ENCODE measurements around the gene NUP93. TPM values are rescaled to one million over a fixed set of nuclear protein-coding genes. Genes with fewer than 3 reads are reported as not detected.

Gene NUP93
- total RNA-seq, 1 donor from 2014 or later, result 49.4 TPM

GRCh38 chr16:56690420-56691122 lies 39.4 kb upstream of the NUP93 start:
- no peak for ATAC-seq
- no peak for TF ChIP-seq CTCF (IDR thresholded peaks at IDR 0.05)
- H3K27ac ChIP-seq, result no peak overlapping the region

GRCh38 chr16:56691885-56692284 lies 38.0 kb upstream of the NUP93 start:
- Histone ChIP-seq H3K4me1 (no peaks in the 10 kb centered on the region), H3K9me3 (no peaks in the 10 kb centered on the region), H3K27me3 (ENCODE audit: low read depth) (no peaks in the 10 kb centered on the region), H3K4me3 (no peak overlapping the region), H3K27ac (no peak overlapping the region), H3K36me3 (no peaks in the 10 kb centered on the region)
- intact Hi-C loops (cut with DNase I), result no loop called here
- ATAC-seq (peak; percentile 91 to 95), DNase-seq (peak; percentile 73)
- TF ChIP-seq CTCF (IDR thresholded peaks at IDR 0.05), result no peak

More at GRCh38 chr16:56690420-56691122, 39.4 kb upstream of the NUP93 start:
- H3K9me3 ChIP-seq, result no peaks in the 10 kb centered on the region
- H3K4me1 ChIP-seq, result no peaks in the 10 kb centered on the region
- H3K27me3 ChIP-seq (ENCODE audit: low read depth), result no peaks in the 10 kb centered on the region
- no peak for DNase-seq
- H3K4me3 ChIP-seq, result no peak overlapping the region
- H3K36me3 ChIP-seq, result no peaks in the 10 kb centered on the region
- intact Hi-C loops (cut with DNase I), result no loop called here

GRCh38 chr16:56695246-56695645 lies 34.7 kb upstream of the NUP93 start:
- H3K9me3 ChIP-seq, result no peaks in the 10 kb centered on the region
- H3K4me3 ChIP-seq, result no peak overlapping the region
- no peaks in the 10 kb centered on the region for H3K36me3 ChIP-seq
- H3K27me3 ChIP-seq (ENCODE audit: low read depth), result no peaks in the 10 kb centered on the region
- TF ChIP-seq CTCF (IDR thresholded peaks at IDR 0.05), result no peak
- intact Hi-C loops (cut with DNase I), result no loop called here
- H3K4me1 ChIP-seq, result no peaks in the 10 kb centered on the region
- DNase-seq (no peak), ATAC-seq (no peak)
- no peak overlapping the region for H3K27ac ChIP-seq

GRCh38 chr16:56697456-56698155 lies 32.3 kb upstream of the NUP93 start:
- H3K4me1 ChIP-seq, result peaks cover 10% of the 10 kb centered on the region
- no peak for DNase-seq
- H3K36me3 ChIP-seq, result no peaks in the 10 kb centered on the region
- intact Hi-C loops (cut with DNase I), result no loop called here
- no peaks in the 10 kb centered on the region for H3K27me3 ChIP-seq (ENCODE audit: low read depth)
- no peak for TF ChIP-seq CTCF (IDR thresholded peaks at IDR 0.05)
- ATAC-seq, result no peak
- H3K4me3 ChIP-seq, result no peak overlapping the region
- H3K9me3 ChIP-seq, result no peaks in the 10 kb centered on the region
- H3K27ac ChIP-seq, result no peak overlapping the region

- Histone ChIP-seq H3K27me3 (ENCODE audit: low read depth) (no peaks in the 10 kb centered on the region), H3K9me3 (no peaks in the 10 kb centered on the region), H3K27ac (no peak overlapping the region), H3K4me3 (no peak overlapping the region), H3K4me1 (peaks cover 10% of the 10 kb centered on the region), H3K36me3 (no peaks in the 10 kb centered on the region)
- ATAC-seq, result no peak
- TF ChIP-seq CTCF (IDR thresholded peaks at IDR 0.05), result no peak
- intact Hi-C loops (cut with DNase I), result loop anchor here (10.0 kb wide), 1 partner anchor 185 kb away; no protein-coding TSS in a partner anchor
- DNase-seq, result no peak
These were observed 29.7 kb upstream of the NUP93 start for GRCh38 chr16:56700195-56700594.

Measured in lower lobe of right lung (tissue), 2 donors.